Stimulated activated CD4-positive, alpha-beta T cell treated with anti-CD3 and anti-CD28 coated beads, Interleukin-1b, Interleukin-23, amount 100 ng/mL, for 4 hours (primary cell): ENCODE data around the gene GRIA2.
"Not testable (repeated sequence)": the region's sequence is repeated elsewhere in the genome, so short reads cannot be mapped to it uniquely, and the experiment has no call there.

Experiments
- DNase-seq, 2 donors: peaks; one replicate each; pipeline ENCODE4 v3.0.0-alpha.2; 2020; ENCODE audit warnings: low read depth in 2 of 2

Gene GRIA2

GRCh38 chr4:157258165-157258564, 37.6 kb downstream of the GRIA2 start:
- not testable (repeated sequence) for DNase-seq

GRCh38 chr4:157265281-157265680, 44.8 kb downstream of the GRIA2 start:
- DNase-seq, result no peak

GRCh38 chr4:157270108-157270507, 49.6 kb downstream of the GRIA2 start:
- no peak for DNase-seq

GRCh38 chr4:157270552-157270951, 50.0 kb downstream of the GRIA2 start:
- DNase-seq, result no peak

- DNase-seq, result no peak
Measured at GRCh38 chr4:157271166-157271869, 50.8 kb downstream of the GRIA2 start.

GRCh38 chr4:157280673-157281072, 60.1 kb downstream of the GRIA2 start:
- no peak for DNase-seq

- DNase-seq, result no peak
Measured at GRCh38 chr4:157282019-157282418, 61.5 kb downstream of the GRIA2 start.

- no peak for DNase-seq
Measured at GRCh38 chr4:157287445-157287844, 66.9 kb downstream of the GRIA2 start.

- no peak for DNase-seq
Measured at GRCh38 chr4:157290622-157291021, 70.1 kb downstream of the GRIA2 start.

- DNase-seq, result no peak
Measured at GRCh38 chr4:157291071-157291470, 70.5 kb downstream of the GRIA2 start.

GRCh38 chr4:157293673-157294072, 73.1 kb downstream of the GRIA2 start:
- no peak for DNase-seq

GRCh38 chr4:157294575-157294974, 74.0 kb downstream of the GRIA2 start:
- no peak for DNase-seq

GRCh38 chr4:157300701-157301100, 80.2 kb downstream of the GRIA2 start:
- DNase-seq, result no peak

GRCh38 chr4:157303471-157303960, 83.0 kb downstream of the GRIA2 start:
- DNase-seq, result no peak

GRCh38 chr4:157304769-157305168, 84.2 kb downstream of the GRIA2 start:
- DNase-seq, result no peak

GRCh38 chr4:157312702-157313101, 92.2 kb downstream of the GRIA2 start:
- no peak for DNase-seq

- DNase-seq, result no peak
Measured at GRCh38 chr4:157314906-157315305, 94.4 kb downstream of the GRIA2 start.

- no peak for DNase-seq
Measured at GRCh38 chr4:157315968-157316367, 95.4 kb downstream of the GRIA2 start.

- no peak for DNase-seq
Measured at GRCh38 chr4:157320092-157320491, 99.6 kb downstream of the GRIA2 start.

- no peak for DNase-seq
Measured at GRCh38 chr4:157327666-157328065, 107.1 kb downstream of the GRIA2 start.

GRCh38 chr4:157357887-157358286, 137.4 kb downstream of the GRIA2 start:
- no peak for DNase-seq

- no peak for DNase-seq
Measured at GRCh38 chr4:157358439-157358838, 137.9 kb downstream of the GRIA2 start.

- no peak for DNase-seq
Measured at GRCh38 chr4:157358851-157359250, 138.3 kb downstream of the GRIA2 start.

GRCh38 chr4:157363360-157363759, 142.8 kb downstream of the GRIA2 start:
- no peak for DNase-seq
